Left renal cortex interstitium (tissue), 4 donors: ENCODE data around the gene OR1N1. TPM values are rescaled to one million over a fixed set of nuclear protein-coding genes. Genes with fewer than 3 reads are reported as not detected.
"Not testable (repeated sequence)": the region's sequence is repeated elsewhere in the genome, so short reads cannot be mapped to it uniquely, and the experiment has no call there.

Experiments used
- DNase-seq, 4 donors: peaks; one replicate each; pipeline ENCODE4 v3.0.0-alpha.2; 2013; ENCODE audit warnings: low read depth in 4 of 4, low spot score in 2 of 4, missing footprints in 1 of 4
- polyA plus RNA-seq, 4 donors: library from polyadenylated mRNA; unstranded; fragments of 120-200 nt; gene quantifications; one replicate each; pipeline ENCODE4 v1.2.1, GENCODE V29; 2013; ENCODE audit not compliant: insufficient read length in 4 of 4

Gene OR1N1, protein sequence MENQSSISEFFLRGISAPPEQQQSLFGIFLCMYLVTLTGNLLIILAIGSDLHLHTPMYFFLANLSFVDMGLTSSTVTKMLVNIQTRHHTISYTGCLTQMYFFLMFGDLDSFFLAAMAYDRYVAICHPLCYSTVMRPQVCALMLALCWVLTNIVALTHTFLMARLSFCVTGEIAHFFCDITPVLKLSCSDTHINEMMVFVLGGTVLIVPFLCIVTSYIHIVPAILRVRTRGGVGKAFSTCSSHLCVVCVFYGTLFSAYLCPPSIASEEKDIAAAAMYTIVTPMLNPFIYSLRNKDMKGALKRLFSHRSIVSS
- not detected for polyA plus RNA-seq

DNA sequence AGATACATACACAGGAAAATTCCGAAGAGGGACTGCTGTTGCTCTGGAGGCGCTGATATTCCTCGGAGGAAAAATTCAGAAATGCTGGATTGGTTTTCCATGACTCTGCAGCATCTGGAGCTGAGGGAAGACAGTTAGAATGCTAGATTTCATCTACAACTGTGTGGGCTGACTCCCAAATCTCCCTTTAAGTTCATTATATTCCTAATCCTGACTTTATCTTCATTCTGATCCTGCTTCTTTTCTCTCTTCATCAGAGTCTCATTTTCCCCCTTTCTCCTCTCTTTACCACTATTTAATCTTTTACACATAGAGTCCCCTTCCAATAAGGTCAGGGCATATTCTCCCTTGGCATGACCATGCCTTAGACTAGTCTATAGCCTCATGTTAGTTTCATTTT lies at the start of gene OR1N1:
OR1N1 (minus strand) TSS at position 101 of the 400 bp plus-strand sequence; CDS start at position 101, 0 bp downstream.
- DNase-seq, result no peak

GRCh38 chr9:122572456-122572855 lies 45.4 kb upstream of the OR1N1 start:
- DNase-seq, result no peak

GRCh38 chr9:122567901-122568300 lies 40.8 kb upstream of the OR1N1 start:
- no peak for DNase-seq

DNA sequence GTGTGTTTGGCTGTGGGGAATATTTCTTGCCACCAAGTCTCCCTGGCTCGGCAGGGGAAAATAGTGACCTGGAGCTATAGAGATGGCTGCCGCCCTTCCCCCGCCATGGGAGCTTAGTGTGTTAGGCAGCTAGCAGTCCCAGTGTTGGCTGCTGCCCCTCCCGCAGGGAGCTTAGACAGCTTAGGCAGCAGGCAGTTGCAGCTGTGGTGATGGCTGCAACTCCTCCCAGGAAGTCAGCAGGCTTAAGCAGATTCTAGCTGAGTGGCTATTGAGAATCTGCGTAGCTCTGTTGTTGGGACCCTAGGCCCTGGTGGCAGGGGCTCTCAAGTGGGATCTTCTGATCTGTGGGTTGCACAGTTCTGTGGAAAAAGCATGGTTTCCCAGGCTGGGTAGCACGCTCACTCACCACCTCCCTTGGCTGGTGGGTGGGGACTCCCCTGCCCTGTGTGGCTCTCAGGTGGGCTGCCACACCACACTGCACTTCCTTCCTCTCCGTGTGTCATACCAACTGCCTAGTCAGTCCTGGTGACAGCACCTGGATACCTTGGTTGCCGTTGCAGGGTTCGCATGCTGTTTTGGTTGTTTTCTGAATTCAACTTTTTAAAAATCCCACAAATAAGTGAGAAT lies 35.2 kb upstream of the OR1N1 start:
- DNase-seq, result no peak

DNA sequence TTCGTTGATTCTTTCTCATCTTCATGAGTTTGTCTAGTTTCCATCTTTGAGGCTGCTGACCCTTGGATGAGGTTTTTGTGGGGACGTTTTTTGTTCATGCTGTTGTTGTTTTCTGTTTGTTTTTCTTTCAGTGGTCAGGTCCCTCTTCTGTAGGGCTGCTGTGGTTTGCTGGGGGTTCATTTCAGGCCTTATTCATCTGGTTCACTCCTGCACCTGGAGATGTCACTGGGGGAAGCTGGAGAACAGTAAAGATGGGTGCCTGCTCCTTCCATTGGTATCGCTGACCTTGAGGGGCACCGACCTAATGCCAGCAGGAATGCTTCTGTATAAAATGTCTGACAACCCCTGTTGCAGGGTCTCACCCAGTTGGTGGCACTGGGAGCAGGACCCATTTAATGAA lies 34.4 kb upstream of the OR1N1 start:
- no peak for DNase-seq

- DNase-seq, result no peak
Observed at GRCh38 chr9:122552812-122553211, 25.7 kb upstream of the OR1N1 start, which contains the start of gene OR1N2. TSS of gene OR1N2 (plus strand) at chr9:122553112. CDS start at chr9:122553212, 100 bp downstream.

GRCh38 chr9:122551371-122551770 lies 24.3 kb upstream of the OR1N1 start:
- DNase-seq, result no peak

DNA sequence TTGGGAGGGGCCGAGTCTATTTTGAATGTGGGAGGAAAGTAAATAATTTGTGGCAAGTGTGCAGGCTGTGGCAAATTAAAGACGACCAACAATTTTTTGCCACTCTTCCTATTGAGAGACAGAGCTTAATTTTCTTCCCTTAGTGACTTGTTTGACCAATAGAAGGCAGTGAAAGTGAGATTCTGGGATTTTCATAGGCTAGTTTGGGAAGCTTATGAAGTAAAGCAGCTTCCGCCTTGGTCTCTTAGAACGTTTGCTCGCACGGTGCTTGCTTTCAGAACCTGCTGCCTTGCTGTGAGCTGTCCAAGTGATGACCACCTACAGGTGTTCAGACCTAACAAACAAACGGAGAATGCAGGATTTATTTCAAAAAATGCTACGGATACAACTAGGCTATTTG lies 19.1 kb upstream of the OR1N1 start:
- DNase-seq, result no peak

DNA sequence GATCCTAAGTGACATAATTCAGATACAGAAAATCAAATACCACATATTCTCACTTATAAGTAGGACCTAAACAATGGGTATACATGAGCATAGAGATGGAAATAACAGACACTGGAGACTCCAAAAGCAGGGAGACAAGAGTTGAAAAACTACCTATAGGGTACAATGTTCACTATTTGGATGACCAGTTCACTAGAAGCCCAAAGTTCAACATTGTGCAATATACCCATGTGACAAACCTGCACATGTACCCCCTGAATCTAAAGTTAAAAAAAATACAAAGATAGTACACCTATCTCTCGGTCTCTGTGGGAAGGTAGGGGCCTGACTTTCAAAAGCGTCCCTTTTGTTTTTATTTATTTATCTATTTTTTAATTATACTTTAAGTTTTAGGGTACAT lies 11.7 kb upstream of the OR1N1 start:
- no peak for DNase-seq

DNA sequence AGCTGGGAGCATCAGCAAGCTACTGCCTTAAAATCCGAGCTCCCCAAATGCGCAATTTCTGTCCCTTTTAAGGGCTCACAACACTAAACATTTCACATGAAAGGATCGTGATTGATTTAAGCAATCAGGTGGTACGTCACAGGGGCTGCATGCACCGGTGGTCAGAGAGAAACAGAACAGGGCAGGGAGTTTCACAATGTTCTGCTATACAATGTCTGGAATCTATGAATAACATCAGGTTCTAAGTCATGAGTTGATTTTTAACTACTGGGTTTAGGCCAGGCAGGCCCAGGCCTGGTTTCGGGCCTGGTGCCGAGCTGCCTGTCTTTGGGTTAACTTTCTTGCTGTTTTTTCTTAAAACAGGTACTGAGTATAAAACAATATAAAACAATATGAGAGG lies 10.0 kb upstream of the OR1N1 start:
- not testable (repeated sequence) for DNase-seq

DNA sequence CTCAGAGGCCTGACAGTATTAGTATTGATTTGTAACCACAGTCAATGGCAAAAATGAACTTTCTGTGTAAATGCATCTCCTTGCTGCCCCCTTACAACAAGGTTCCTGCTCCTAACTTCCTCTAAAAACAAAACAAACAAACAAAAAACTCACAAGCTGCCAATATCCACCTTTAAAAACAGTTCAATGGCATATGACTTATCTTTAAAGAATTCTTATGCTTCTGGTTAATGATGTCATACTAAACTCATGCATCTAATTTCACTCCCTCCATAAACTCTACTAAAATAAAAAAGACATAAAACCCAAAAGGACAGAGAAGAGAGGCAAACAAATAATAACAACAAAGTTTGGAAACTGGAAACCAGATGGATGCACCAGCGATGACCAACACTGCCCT lies 9.0 kb upstream of the OR1N1 start:
- no peak for DNase-seq

DNA sequence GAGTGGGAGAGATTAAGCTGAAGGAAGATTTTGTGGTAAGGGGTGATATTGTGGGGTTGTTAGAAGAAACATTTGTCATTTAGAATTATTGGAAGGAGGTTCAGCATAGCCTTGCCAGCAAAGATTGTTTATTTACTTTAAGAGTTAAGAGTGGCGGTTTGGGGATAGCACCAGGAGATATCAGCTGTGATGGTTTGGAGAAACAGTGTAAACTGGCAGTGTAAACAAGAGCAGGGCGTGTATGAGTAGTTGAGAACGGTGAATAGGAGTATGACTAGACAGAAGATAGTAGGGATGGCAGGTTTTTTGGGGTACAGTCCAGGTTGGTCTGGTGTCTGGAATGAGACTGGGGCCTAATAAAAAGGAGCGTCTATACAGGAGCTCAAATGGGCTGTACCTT lies 4.1 kb upstream of the OR1N1 start:
- DNase-seq, result not testable (repeated sequence)

DNA sequence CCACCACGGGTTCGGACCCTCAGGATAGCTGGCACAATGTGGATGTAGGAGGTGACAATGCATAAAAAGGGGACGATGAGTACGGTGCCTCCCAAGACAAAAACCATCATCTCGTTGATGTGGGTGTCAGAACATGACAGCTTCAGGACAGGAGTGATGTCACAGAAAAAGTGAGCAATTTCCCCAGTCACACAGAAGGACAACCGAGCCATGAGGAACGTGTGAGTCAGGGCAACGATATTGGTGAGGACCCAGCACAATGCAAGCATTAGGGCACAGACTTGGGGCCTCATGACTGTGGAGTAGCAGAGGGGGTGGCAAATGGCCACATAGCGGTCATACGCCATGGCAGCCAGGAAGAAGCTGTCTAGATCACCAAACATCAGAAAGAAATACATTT lies 491 bp downstream of the OR1N1 start:
- DNase-seq, result no peak

DNA sequence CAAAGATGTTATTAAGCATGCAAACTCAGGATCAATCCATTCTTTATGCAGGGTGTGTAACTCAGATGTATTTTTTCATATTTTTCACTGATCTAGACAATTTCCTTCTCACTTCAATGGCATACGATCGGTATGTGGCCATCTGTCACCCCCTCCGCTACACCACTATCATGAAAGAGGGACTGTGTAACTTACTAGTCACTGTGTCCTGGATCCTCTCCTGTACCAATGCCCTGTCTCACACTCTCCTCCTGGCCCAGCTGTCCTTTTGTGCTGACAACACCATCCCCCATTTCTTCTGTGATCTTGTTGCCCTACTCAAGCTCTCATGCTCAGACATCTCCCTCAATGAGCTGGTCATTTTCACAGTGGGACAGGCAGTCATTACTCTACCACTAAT lies 7.7 kb downstream of the OR1N1 start:
- no peak for DNase-seq

GRCh38 chr9:122518841-122519240 lies 8.3 kb downstream of the OR1N1 start, which contains the start of gene OR1J4:
TSS of gene OR1J4 (plus strand) at chr9:122519141. CDS start at chr9:122519141, 0 bp downstream.
- DNase-seq, result no peak

GRCh38 chr9:122518226-122518625 lies 8.9 kb downstream of the OR1N1 start:
- no peak for DNase-seq

- no peak for DNase-seq
Observed at GRCh38 chr9:122510502-122510901, 16.6 kb downstream of the OR1N1 start, which contains the start of gene OR1J2. TSS of gene OR1J2 (plus strand) at chr9:122510802. CDS start at chr9:122510802, 0 bp downstream.

DNA sequence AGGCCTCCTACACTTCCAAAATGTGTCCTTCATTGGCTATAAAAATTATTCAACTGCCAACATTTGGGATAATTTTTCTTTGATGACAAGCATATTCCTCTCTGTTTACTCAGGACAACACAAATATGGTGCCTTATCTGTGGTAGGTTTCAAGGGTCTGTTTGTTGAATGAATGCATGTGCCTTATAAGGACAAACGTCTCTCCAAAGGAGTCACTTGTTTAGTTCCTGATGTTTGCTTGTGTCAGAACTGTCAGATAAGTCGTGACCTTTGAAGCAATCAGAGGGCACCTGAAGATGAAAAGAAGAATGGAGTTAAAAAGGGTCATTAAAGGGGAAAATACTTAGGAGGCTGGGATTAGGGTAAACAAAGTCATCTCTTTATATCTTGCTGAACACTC lies 20.1 kb downstream of the OR1N1 start:
- no peak for DNase-seq

GRCh38 chr9:122498883-122499288 lies 28.2 kb downstream of the OR1N1 start:
- DNase-seq, result no peak

GRCh38 chr9:122479062-122479461 lies 48.0 kb downstream of the OR1N1 start:
- DNase-seq, result no peak

GRCh38 chr9:122477826-122478225 lies 49.3 kb downstream of the OR1N1 start, which contains the start of gene OR1J1:
TSS of gene OR1J1 (minus strand) at chr9:122477926. CDS start at chr9:122477926, 0 bp downstream.
- DNase-seq, result no peak

DNA sequence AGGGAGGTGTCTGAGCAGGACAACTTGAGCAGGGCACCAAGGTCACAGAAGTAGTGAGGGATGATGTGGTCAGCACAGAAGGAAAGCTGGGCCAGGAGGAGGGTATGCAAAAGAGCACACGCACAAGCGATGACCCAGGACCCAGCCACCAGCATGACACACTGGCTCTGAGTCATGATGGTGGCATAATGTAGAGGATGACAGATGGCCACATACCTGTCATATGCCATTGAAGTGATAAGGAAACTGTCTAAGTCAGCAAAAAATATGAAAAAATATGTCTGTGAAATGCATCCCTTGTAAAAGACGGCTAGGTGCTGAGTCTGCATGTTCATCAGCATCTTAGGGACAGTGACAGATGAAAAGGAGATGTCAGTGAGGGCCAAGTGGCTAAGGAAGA lies 49.7 kb downstream of the OR1N1 start:
- no peak for DNase-seq
